Fibroblast of skin of abdomen (primary cell): ENCODE data around the gene INPP5A.
"Not testable (repeated sequence)": the region's sequence is repeated elsewhere in the genome, so short reads cannot be mapped to it uniquely, and the experiment has no call there.

Source experiments
- DNase-seq: peaks from one replicate; pipeline ENCODE4 v3.0.0-alpha.2; 2013

The INPP5A gene

DNA sequence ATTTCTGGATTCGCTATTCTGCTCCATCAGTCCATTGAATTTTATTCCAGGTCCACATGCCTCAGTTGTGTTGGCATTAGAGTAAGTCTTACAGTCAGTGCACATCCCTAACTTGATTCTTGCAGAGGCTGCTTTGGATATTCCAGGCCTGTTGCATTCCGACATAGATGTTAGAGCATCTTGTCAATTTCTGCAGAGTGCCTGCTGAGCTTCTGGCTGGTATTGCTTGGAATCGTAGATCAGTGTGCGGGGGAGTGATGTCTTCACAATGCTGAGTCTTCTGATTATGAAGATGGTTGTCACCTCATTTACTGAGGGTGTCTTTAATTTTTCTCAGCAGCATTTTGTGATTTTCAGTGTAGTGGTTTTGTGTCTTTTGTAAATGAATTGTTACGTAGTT, 45.2 kb downstream of the INPP5A start:
- no peak for DNase-seq

DNA sequence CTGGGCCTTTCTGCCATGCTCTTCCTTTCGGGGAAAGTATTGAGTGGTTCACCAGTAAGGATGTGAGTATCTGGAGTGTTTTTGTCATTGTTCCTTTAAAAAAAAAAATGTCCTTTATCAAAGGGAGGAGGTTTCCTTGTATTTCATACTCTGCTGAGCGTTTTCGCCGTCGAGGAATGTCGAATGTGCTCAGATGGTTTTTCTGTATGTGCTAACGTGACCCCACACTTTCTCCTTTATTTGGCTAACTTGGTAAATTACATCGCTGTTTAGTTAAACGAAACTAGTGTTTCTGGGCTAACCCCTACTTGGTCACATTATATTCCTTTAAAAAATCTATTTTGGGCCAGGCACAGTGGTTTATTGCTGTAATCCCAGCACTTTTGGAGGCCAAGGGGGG, 45.9 kb downstream of the INPP5A start:
- DNase-seq = no peak

GRCh38 chr10:132584081-132584480, 46.5 kb downstream of the INPP5A start:
- DNase-seq = no peak

- no peak for DNase-seq
Observed at GRCh38 chr10:132585732-132586722, 48.4 kb downstream of the INPP5A start.

- DNase-seq = no peak
Observed at GRCh38 chr10:132586739-132587138, 49.2 kb downstream of the INPP5A start.

DNA sequence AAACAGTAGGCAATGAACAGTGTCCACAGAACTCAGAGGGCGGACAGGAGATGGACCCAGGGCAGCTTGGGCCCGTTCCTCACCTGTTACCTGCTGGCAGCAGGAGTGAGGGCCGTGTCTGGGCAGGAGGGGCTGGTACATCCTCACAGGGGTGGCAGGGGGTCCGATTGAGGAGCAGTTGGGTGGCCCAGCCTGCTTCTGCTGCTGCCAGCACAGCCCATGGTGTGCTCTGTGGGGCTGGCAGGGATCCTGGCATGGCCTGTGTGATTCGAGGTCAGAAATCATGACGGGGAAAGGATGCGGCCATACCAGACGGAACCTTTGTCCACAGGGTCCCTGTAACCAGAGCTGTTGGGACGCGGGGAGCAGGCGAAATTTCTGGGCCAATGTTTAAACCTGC, 49.6 kb downstream of the INPP5A start:
- no peak for DNase-seq

DNA sequence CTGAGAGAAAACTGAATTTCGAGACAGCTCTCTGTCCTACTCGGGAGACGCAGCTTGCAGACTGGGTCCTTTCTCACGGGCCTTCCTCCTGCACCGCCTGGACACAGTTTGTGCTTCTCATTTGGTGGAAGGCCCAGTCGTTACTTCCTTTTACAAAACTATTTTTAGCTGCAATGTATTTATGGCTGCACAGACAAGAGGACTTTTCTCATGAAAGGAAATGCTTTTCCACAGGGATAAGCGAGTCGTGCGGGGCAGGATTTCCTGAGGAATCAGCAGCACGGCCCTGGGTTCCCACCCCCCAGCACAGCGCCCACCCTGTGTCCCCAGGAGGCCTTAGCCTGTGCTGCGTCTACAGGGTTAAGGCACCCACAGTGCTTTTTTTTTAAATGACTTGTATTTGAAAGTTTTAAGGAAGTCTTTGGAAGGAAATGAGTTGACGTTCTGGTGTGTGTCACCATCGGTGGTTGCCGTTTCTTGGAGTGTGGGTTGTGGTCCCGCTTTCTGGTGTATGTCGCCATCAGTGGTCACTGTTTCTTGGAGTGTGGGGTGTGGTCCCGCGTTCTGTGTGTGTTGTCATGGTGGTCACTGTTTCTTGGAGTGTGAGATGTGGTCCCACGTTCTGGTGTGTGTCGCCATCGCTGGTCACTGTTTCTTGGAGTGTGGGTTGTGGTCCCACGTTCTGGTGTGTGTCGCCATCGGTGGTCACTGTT, 50.9 kb downstream of the INPP5A start:
- DNase-seq = peak; percentile 14

- no peak for DNase-seq
Observed at GRCh38 chr10:132589015-132589414, 51.4 kb downstream of the INPP5A start.

DNA sequence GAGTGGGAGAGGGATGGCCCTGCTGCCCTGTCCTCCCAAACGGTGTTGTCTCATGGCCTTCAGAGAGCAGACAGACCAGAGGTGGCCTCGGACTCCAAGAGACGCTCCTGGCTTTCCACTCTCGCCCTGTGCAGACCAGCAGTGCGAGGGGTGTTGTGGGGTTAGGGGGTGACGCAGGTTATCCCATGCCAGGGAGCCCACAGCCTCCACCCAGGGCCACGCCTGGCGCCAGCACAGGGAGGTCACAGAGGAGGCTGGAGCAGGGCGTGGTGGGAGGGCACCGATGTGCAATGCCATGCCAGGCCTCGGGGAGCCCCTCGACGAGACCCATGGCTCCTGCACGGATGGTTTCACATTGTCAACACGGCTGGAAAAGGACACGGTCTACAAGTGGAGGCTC, 52.1 kb downstream of the INPP5A start:
- no peak for DNase-seq

GRCh38 chr10:132590094-132590751, 52.6 kb downstream of the INPP5A start:
- DNase-seq = no peak

DNA sequence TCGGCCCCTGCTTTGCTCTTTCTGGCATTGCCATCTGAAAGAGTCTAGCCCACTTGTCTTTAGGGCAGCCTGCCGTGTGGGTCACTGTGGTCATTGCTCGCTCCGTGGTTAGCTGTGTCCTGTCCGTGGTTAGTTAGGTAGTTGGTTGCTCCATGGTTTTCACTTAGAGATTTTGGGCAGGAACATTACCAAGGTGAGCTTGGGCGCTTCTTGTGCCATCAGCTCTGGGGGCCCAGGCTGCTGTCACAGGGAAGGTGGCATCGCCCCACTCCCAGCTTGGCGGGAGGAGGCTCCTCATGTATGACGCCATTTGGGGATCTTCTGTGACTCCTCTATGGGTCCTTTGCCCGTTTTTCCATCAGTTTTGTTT, 53.1 kb downstream of the INPP5A start:
- DNase-seq = no peak

DNA sequence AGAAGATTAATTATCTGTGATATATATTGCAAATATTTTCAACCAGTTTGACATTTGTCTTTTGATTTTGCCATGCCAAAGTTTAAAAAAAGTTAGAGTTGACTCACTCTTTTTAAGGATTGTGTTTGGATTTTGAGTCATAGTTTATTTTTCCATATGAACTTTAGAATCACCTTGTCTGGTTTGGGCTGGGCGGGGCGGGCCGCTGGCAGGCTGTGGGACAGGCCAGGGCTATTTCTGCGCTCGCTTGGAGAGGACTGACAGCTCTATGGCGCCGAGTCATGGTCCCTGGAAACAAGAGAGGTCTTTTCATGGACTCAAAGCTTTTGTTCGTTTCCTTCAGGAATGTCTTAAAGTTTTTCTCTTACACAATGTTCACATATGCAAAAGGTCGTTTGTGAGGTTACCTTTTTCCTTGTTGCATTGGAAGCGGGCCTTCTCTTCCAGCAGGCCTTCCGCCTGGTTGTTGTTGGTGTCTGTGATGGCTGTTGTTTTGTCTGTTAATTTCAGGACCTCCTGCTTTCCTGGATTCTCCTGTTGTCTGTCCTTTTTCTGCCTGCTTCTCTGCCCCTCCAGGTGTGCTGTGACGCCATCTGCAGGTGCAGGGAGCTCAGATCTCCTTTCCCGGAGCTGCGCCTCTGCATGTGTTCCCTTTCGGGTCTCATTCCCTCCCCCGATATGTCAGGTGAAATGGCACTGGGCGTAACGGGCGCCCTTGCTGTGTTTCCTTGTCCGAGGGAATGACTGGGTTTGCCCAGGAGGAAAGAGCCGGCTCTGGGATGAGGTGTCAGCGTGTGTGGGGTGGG, 53.8 kb downstream of the INPP5A start:
- peak; percentile 57 for DNase-seq

- no peak for DNase-seq
Observed at GRCh38 chr10:132592790-132593383, 55.3 kb downstream of the INPP5A start.

DNA sequence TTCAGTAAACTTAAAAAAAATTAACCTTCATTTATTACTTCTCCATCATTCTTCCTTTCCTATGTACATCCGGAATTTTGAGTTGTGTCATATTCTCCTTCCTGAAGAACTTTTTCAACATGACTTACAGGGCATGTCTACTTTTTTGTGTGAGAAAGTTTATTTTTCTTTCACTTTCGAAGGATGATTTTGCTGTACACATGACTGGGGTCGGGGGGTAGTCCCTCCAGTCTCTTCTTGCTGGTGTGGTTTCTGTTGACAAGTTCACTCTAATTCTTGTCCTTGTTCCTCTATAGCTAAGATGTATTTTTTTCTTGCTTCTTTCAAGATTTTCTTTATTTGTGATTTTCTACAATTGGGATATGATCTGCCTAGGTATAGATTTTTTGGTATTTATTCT, 55.8 kb downstream of the INPP5A start:
- no peak for DNase-seq

GRCh38 chr10:132593900-132594876, 56.6 kb downstream of the INPP5A start:
- no peak for DNase-seq

GRCh38 chr10:132595021-132595420, 57.4 kb downstream of the INPP5A start:
- no peak for DNase-seq

GRCh38 chr10:132595854-132596253, 58.3 kb downstream of the INPP5A start:
- no peak for DNase-seq

DNA sequence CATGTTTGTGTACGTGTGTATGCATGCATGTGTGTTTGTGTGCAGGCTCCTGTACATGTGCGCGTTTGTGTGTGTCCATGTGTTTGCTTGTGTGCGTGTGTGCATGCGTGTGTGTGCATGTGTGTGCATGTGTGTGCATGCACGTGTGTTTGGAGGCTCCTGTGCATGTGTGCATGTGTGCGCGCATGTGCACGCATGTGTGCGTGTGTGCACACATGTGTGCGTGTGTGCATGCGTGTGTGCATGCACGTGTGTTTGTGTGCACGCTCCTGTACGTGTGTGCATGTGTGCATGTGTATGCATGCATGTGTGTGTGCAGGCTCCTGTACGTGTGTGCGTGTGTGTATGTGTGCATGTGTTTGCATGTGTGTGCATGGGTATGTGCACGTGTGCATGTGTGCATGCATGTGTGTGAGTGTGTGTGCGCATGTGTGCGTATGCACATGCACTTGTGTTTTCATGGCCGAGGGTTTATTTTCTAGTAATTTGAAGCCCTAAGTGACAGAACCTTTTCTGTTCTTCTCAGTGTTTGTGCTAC, 59.2 kb downstream of the INPP5A start:
- no peak for DNase-seq

DNA sequence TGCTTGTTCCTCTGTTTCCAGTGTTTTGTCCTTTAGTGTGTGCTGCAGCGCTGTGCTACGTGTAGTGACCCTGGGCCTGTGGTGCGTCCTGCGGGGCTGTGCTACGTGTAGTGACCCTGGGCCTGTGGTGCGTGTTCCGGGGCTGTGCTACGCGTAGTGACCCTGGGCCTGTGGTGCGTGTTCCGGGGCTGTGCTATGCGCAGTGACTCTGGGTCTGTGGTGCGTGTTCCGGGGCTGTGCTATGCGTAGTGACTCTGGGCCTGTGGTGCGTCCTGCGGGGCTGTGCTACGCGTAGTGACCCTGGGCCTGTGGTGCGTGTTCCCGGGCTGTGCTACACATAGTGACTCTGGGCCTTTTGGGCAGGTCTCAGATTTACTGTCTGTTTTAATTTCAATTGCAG, 60.1 kb downstream of the INPP5A start:
- DNase-seq = no peak

DNA sequence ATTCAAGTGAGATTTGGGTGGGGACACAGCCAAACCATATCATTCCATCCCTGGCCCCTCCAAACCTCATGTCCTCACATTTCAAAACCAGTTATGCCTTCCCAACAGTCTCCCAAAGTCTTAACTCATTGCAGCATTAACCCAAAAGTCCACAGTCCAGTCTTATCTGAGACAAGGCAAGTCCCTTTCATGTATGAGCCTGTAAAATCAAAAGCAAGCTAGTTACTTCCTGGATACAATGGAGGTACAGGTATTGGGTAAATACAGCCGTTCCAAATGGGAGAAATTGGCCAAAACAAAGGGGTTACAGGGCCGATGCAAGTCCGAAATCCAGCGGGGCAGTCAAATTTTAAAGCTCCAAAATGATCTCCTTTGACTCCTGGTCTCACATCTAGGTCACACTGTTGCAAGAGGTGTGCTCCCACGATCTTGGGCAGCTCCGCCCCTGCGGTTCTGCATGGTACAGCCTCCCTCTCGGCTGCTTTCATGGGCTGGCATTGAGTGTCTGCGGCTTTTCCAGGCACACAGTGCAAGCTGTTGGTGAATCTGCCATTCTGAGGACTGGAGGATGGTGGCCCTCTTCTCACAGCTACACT, 61.5 kb downstream of the INPP5A start:
- not testable (repeated sequence) for DNase-seq
